HepG2 (cell line): Measurements from ENCODE around the gene LCN2. TPM values are rescaled to one million over a fixed set of nuclear protein-coding genes. Genes with fewer than 3 reads are reported as not detected.

Experiments used
- AKAP8 ChIP-seq: sonication (generic); formaldehyde crosslinking; IDR thresholded peaks from 2 replicates; pipeline ENCODE4 v1.5.1; 2020; ENCODE audit warnings: mild to moderate bottlenecking, missing genetic modification reagents
- HDAC2 ChIP-seq: sonication (generic); formaldehyde crosslinking; IDR thresholded peaks from 2 replicates; pipeline ENCODE4 v1.4.0; 2020; ENCODE audit warnings: missing genetic modification reagents
- JUN ChIP-seq: sonication (generic); formaldehyde crosslinking; IDR thresholded peaks from 2 replicates; pipeline ENCODE4 v1.4.0; 2020; ENCODE audit warnings: mild to moderate bottlenecking, missing genetic modification reagents
- KLF15 ChIP-seq: sonication (generic); formaldehyde crosslinking; IDR thresholded peaks from 2 replicates; pipeline ENCODE4 v1.8.1; 2023; ENCODE audit warnings: borderline replicate concordance, mild to moderate bottlenecking, inconsistent platforms, missing genetic modification reagents, mixed read lengths
- NAIF1 ChIP-seq: sonication (generic); formaldehyde crosslinking; IDR thresholded peaks from 2 replicates; pipeline ENCODE4 v1.5.0; 2020; ENCODE audit warnings: mild to moderate bottlenecking, missing genetic modification reagents, borderline replicate concordance
- NR2F1 ChIP-seq, 2 experiments: fragments of 450-650 bp in 1 of 2; formaldehyde crosslinking in 1 of 2; IDR thresholded peaks; 2 replicates each; pipeline versions ENCODE4 v1.5.0 to v1.6.1; 2016 to 2020; ENCODE audit warnings: mild to moderate bottlenecking in 1 of 2, missing compliant biosample characterization in 1 of 2, missing genetic modification reagents in 1 of 2, moderate library complexity in 1 of 2
- NRL ChIP-seq: sonication (generic); formaldehyde crosslinking; IDR thresholded peaks from 2 replicates; pipeline ENCODE4 v1.5.0; 2020; ENCODE audit warnings: missing genetic modification reagents, mild to moderate bottlenecking, moderate library complexity, borderline replicate concordance
- PAX8 ChIP-seq: sonication (generic); formaldehyde crosslinking; IDR thresholded peaks from 2 replicates; pipeline ENCODE4 v1.8.0; 2022; ENCODE audit warnings: mild to moderate bottlenecking, missing genetic modification reagents, borderline replicate concordance
- POLR2AphosphoS5 ChIP-seq: IDR thresholded peaks from 2 replicates; pipeline ENCODE4 v1.6.1; 2012; ENCODE audit warnings: low read depth, low read length
- RBM39 ChIP-seq: fragments of 200-400 bp; formaldehyde crosslinking; IDR thresholded peaks from one replicate; pipeline ENCODE4 v1.6.1; 2018; ENCODE audit warnings: antibody characterized with exemption, mild to moderate bottlenecking, low read depth, low read length; ENCODE audit not compliant: poor library complexity, severe bottlenecking
- RORA ChIP-seq: sonication (generic); formaldehyde crosslinking; IDR thresholded peaks from 2 replicates; pipeline ENCODE4 v1.5.0; 2020; ENCODE audit warnings: mild to moderate bottlenecking, missing genetic modification reagents, moderate library complexity
- TAF1 ChIP-seq: sonication (generic); formaldehyde crosslinking; IDR thresholded peaks from 2 replicates; pipeline ENCODE4 v1.4.0; 2020; ENCODE audit warnings: missing genetic modification reagents
- TRAFD1 ChIP-seq: sonication (generic); formaldehyde crosslinking; IDR thresholded peaks from 2 replicates; pipeline ENCODE4 v1.5.1; 2020; ENCODE audit warnings: missing genetic modification reagents, mild to moderate bottlenecking, borderline replicate concordance
- ZFYVE20 ChIP-seq: sonication (generic); formaldehyde crosslinking; IDR thresholded peaks from 2 replicates; pipeline ENCODE4 v1.8.0; 2023; ENCODE audit warnings: low read depth, mild to moderate bottlenecking, moderate library complexity, missing genetic modification reagents, borderline replicate concordance
- ZMYM2 ChIP-seq: sonication (generic); formaldehyde crosslinking; IDR thresholded peaks from 2 replicates; pipeline ENCODE4 v1.8.0; 2022; ENCODE audit warnings: mild to moderate bottlenecking, missing genetic modification reagents
- ZNF34 ChIP-seq: sonication (generic); formaldehyde crosslinking; IDR thresholded peaks from 2 replicates; pipeline ENCODE4 v1.4.0; 2020; ENCODE audit warnings: mild to moderate bottlenecking, missing genetic modification reagents, borderline replicate concordance
- ZNF510 ChIP-seq: sonication (generic); formaldehyde crosslinking; IDR thresholded peaks from 2 replicates; pipeline ENCODE4 v1.4.0; 2020; ENCODE audit warnings: low read depth, mild to moderate bottlenecking, missing genetic modification reagents
- ZNF572 ChIP-seq: sonication (generic); formaldehyde crosslinking; IDR thresholded peaks from 2 replicates; pipeline ENCODE4 v1.5.1; 2020; ENCODE audit warnings: mild to moderate bottlenecking, missing genetic modification reagents
- ZNF616 ChIP-seq: sonication (generic); formaldehyde crosslinking; IDR thresholded peaks from 2 replicates; pipeline ENCODE4 v1.5.0; 2020; ENCODE audit warnings: low read depth, mild to moderate bottlenecking, missing genetic modification reagents
- ZNF75D ChIP-seq: sonication (generic); formaldehyde crosslinking; IDR thresholded peaks from 2 replicates; pipeline ENCODE4 v1.8.1; 2023; ENCODE audit warnings: missing genetic modification reagents, mild to moderate bottlenecking, borderline replicate concordance
- ZNF777 ChIP-seq: sonication (generic); formaldehyde crosslinking; IDR thresholded peaks from 2 replicates; pipeline ENCODE4 v1.4.0; 2020; ENCODE audit warnings: missing genetic modification reagents
- polyA plus RNA-seq, 8 experiments: library from polyadenylated mRNA; depleted of rRNA in 3 of 8; stranded (reverse) in 7 of 8; unstranded in 1 of 8; fragments of >200 nt; fragmentation: Illumina TruSeq in 4 of 8; extraction: Trizol in 4 of 8; gene quantifications; 2 replicates each; pipeline versions ENCODE4 v1.2.1 to v1.2.3, GENCODE V29; 2011 to 2016; ENCODE audit warnings: low read depth in 4 of 8, missing spikeins in 1 of 8, mixed read lengths in 1 of 8; ENCODE audit not compliant: insufficient read depth in 1 of 8
- total RNA-seq, 5 experiments: library from RNA; depleted of rRNA; stranded (reverse); fragments of >200 nt; fragmentation: Illumina TruSeq; extraction: Trizol; gene quantifications; 2 replicates each; pipeline ENCODE4 v1.2.3, GENCODE V29; 2016; ENCODE audit warnings: low read depth in 1 of 5
- TF ChIP-seq, protein P1 (sequence below): sonication (generic); formaldehyde crosslinking; IDR thresholded peaks from 2 replicates; pipeline ENCODE4 v1.5.0; 2020; ENCODE audit warnings: missing genetic modification reagents
- TF ChIP-seq, protein P2 (sequence below): sonication (generic); formaldehyde crosslinking; IDR thresholded peaks from 2 replicates; pipeline ENCODE4 v1.5.1; 2020; ENCODE audit warnings: missing genetic modification reagents, mild to moderate bottlenecking, borderline replicate concordance

LCN2 gene
- total and polyA plus RNA-seq, 2 of the 13 experiments (the other 11 are each of a cell fraction or from before 2014, with no cell fraction given) = 0.38 to 1.4 TPM

DNA sequence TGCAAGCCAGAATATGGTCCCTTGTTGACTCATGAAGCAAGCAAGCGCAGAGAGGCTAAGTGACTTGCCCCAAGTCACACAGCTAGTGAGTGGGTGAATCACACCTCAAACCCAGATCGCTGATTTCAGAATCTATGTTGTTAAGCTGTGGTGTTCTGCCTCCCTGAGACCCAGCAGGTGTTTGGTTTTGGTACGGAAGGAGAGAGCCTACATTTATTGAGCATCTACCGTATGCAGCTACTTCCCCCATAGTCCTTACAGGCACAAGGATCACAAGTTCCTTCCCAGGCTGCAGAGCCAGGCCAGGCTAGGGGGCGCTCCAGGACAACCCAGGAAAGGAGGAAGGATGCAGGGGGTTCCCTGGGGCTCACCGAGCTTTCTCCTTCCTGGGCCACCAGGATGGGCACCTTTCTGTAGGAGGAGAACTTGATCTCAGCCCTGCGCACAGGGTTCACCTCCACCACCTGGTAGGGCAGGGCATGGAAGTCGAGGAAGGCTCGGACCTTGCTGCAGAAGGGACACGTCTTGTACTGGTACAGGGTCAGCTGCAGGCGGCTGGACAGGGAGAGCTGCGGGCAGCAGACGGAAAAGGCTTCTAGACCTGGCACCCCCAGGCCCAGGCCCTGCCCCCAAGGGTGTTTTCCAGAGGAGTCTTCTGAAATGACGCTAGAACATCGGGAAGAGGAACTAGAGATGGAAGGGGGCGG is 24.2 kb upstream of the LCN2 start (continued):
- TF ChIP-seq, protein P1, sequence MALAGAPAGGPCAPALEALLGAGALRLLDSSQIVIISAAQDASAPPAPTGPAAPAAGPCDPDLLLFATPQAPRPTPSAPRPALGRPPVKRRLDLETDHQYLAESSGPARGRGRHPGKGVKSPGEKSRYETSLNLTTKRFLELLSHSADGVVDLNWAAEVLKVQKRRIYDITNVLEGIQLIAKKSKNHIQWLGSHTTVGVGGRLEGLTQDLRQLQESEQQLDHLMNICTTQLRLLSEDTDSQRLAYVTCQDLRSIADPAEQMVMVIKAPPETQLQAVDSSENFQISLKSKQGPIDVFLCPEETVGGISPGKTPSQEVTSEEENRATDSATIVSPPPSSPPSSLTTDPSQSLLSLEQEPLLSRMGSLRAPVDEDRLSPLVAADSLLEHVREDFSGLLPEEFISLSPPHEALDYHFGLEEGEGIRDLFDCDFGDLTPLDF (CRISPR knock-in tag) = no peak
- TF ChIP-seq ZNF510 = no peak
- TF ChIP-seq TAF1 = no peak
- TF ChIP-seq JUN = no peak
- TF ChIP-seq RORA (CRISPR knock-in tag) = no peak
- TF ChIP-seq NRL (CRISPR knock-in tag) = no peak
- TF ChIP-seq POLR2AphosphoS5 = no peak
- no peak for TF ChIP-seq ZNF572 (CRISPR knock-in tag)
- no peak for TF ChIP-seq ZNF75D (CRISPR knock-in tag)
- TF ChIP-seq NAIF1 (CRISPR knock-in tag) = no peak
- no peak for TF ChIP-seq ZNF777 (CRISPR knock-in tag)
- TF ChIP-seq ZNF34 (CRISPR knock-in tag) = no peak
- TF ChIP-seq ZFYVE20 (CRISPR knock-in tag) = no peak
- TF ChIP-seq AKAP8 (CRISPR knock-in tag) = peak; percentile 87; the same call in 1 of the 2 replicates
- TF ChIP-seq HDAC2 = peak; percentile 30; the same call in 1 of the 2 replicates
- TF ChIP-seq ZNF616 (CRISPR knock-in tag) = no peak
- TF ChIP-seq, protein P2, sequence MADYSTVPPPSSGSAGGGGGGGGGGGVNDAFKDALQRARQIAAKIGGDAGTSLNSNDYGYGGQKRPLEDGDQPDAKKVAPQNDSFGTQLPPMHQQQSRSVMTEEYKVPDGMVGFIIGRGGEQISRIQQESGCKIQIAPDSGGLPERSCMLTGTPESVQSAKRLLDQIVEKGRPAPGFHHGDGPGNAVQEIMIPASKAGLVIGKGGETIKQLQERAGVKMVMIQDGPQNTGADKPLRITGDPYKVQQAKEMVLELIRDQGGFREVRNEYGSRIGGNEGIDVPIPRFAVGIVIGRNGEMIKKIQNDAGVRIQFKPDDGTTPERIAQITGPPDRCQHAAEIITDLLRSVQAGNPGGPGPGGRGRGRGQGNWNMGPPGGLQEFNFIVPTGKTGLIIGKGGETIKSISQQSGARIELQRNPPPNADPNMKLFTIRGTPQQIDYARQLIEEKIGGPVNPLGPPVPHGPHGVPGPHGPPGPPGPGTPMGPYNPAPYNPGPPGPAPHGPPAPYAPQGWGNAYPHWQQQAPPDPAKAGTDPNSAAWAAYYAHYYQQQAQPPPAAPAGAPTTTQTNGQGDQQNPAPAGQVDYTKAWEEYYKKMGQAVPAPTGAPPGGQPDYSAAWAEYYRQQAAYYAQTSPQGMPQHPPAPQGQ (CRISPR knock-in tag) = no peak
- TF ChIP-seq KLF15 (CRISPR knock-in tag) = no peak
- no peak for TF ChIP-seq PAX8 (CRISPR knock-in tag)
- no peak for TF ChIP-seq TRAFD1 (CRISPR knock-in tag)
- no peak for TF ChIP-seq NR2F1 (CRISPR knock-in tag; IDR thresholded peaks at IDR 0.05)
- no peak for TF ChIP-seq RBM39
- TF ChIP-seq ZMYM2 (CRISPR knock-in tag) = no peak
